Measurements from ENCODE around the gene PLXND1.

Gene PLXND1, protein sequence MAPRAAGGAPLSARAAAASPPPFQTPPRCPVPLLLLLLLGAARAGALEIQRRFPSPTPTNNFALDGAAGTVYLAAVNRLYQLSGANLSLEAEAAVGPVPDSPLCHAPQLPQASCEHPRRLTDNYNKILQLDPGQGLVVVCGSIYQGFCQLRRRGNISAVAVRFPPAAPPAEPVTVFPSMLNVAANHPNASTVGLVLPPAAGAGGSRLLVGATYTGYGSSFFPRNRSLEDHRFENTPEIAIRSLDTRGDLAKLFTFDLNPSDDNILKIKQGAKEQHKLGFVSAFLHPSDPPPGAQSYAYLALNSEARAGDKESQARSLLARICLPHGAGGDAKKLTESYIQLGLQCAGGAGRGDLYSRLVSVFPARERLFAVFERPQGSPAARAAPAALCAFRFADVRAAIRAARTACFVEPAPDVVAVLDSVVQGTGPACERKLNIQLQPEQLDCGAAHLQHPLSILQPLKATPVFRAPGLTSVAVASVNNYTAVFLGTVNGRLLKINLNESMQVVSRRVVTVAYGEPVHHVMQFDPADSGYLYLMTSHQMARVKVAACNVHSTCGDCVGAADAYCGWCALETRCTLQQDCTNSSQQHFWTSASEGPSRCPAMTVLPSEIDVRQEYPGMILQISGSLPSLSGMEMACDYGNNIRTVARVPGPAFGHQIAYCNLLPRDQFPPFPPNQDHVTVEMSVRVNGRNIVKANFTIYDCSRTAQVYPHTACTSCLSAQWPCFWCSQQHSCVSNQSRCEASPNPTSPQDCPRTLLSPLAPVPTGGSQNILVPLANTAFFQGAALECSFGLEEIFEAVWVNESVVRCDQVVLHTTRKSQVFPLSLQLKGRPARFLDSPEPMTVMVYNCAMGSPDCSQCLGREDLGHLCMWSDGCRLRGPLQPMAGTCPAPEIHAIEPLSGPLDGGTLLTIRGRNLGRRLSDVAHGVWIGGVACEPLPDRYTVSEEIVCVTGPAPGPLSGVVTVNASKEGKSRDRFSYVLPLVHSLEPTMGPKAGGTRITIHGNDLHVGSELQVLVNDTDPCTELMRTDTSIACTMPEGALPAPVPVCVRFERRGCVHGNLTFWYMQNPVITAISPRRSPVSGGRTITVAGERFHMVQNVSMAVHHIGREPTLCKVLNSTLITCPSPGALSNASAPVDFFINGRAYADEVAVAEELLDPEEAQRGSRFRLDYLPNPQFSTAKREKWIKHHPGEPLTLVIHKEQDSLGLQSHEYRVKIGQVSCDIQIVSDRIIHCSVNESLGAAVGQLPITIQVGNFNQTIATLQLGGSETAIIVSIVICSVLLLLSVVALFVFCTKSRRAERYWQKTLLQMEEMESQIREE (N-terminal part only)

GRCh38 chr3:129606636-129607390 is at the start of gene PLXND1:
TSS of gene PLXND1 (minus strand) at chr3:129606676. CDS start at chr3:129606639, 37 bp downstream.
- Histone ChIP-seq H3K4me1 (peaks cover 4 to 75% (median 69%) of the 10 kb centered on the region in 4 donors), H3K4me3 (peak within 1 kb of the TSS; percentile 64 to 84), H3K27me3 (no peaks in the 10 kb centered on the region), H3K36me3 (no peaks in the 10 kb centered on the region), H3K27ac (peak within 1 kb of the TSS; percentile 88 to 99), H3K9me3 (no peaks in the 10 kb centered on the region)
- TF ChIP-seq, protein P1, sequence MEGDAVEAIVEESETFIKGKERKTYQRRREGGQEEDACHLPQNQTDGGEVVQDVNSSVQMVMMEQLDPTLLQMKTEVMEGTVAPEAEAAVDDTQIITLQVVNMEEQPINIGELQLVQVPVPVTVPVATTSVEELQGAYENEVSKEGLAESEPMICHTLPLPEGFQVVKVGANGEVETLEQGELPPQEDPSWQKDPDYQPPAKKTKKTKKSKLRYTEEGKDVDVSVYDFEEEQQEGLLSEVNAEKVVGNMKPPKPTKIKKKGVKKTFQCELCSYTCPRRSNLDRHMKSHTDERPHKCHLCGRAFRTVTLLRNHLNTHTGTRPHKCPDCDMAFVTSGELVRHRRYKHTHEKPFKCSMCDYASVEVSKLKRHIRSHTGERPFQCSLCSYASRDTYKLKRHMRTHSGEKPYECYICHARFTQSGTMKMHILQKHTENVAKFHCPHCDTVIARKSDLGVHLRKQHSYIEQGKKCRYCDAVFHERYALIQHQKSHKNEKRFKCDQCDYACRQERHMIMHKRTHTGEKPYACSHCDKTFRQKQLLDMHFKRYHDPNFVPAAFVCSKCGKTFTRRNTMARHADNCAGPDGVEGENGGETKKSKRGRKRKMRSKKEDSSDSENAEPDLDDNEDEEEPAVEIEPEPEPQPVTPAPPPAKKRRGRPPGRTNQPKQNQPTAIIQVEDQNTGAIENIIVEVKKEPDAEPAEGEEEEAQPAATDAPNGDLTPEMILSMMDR (IDR thresholded peaks at IDR 0.05): no peak
- peak; percentile 80 to 91 for DNase-seq
- intact Hi-C loops (cut with DNase I; ENCODE audit: low total_unique reads): no loop called here

DNA sequence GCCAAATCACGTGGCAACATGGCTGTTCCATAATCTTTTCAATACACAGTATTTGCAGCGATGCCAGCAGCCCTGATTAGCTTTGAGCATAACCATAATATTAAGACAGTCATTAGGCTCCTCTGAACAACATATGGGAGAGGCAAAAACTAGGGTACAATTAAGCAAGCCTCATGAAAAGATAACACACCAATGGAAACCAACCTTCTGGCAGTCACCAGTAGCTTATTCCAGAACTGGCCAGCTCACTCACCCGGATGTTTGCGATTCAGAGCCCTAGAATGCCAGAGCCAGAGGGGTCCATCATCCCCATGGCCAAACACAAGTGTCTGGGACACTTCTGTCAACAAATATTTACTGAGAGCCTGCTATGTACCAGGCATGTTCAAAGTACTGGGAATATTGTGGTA is 48.8 kb upstream of the PLXND1 start:
- H3K27ac ChIP-seq: no peak overlapping the region
- intact Hi-C loops (cut with DNase I; ENCODE audit: low total_unique reads): no loop called here
- H3K27me3 ChIP-seq: no peaks in the 10 kb centered on the region
- peaks cover 0 to 10% (median 0%) of the 10 kb centered on the region in 3 donors for H3K36me3 ChIP-seq
- H3K9me3 ChIP-seq: no peaks in the 10 kb centered on the region
- TF ChIP-seq, protein P1 (IDR thresholded peaks at IDR 0.05): no peak
- H3K4me1 ChIP-seq: peaks cover 0 to 50% (median 26%) of the 10 kb centered on the region in 4 donors
- H3K4me3 ChIP-seq: no peak overlapping the region
- no peak for DNase-seq

DNA sequence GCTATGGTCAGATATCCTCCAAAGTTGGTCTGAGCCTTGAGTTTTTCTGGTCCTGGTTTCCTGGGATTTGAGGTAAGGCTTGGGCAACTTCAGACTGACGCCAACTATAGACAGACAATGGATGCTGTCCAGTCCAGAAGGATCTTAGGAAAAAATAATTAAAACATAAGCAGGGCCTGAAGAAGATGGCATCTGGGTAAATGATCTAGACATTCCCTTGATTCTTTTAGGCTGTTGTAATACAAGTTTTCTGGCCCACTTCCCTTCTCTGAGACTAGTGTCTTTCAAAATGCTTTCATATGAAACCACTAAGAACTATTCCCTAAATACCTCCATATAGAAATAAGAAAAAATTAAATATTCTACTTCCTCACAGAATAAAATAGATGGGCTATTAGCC is 47.7 kb upstream of the PLXND1 start:
- peaks cover 0 to 56% (median 29%) of the 10 kb centered on the region in 4 donors for H3K4me1 ChIP-seq
- no peaks in the 10 kb centered on the region for H3K27me3 ChIP-seq
- H3K36me3 ChIP-seq: peaks cover 0 to 10% (median 0%) of the 10 kb centered on the region in 3 donors
- DNase-seq: no peak
- no peak overlapping the region for H3K4me3 ChIP-seq
- no peak overlapping the region for H3K27ac ChIP-seq
- H3K9me3 ChIP-seq: no peaks in the 10 kb centered on the region
- intact Hi-C loops (cut with DNase I; ENCODE audit: low total_unique reads): loop anchor here (5.0 kb wide), 1 partner anchor 278 kb away; no protein-coding TSS in a partner anchor
- TF ChIP-seq, protein P1 (IDR thresholded peaks at IDR 0.05): no peak

- H3K36me3 ChIP-seq: peaks cover 0 to 10% (median 0%) of the 10 kb centered on the region in 3 donors
- TF ChIP-seq, protein P1 (IDR thresholded peaks at IDR 0.05): no peak
- no peaks in the 10 kb centered on the region for H3K9me3 ChIP-seq
- peaks cover 0 to 49% (median 24%) of the 10 kb centered on the region in 4 donors for H3K4me1 ChIP-seq
- H3K4me3 ChIP-seq: no peak overlapping the region
- no peak overlapping the region for H3K27ac ChIP-seq
- H3K27me3 ChIP-seq: no peaks in the 10 kb centered on the region
- no peak for DNase-seq
- intact Hi-C loops (cut with DNase I; ENCODE audit: low total_unique reads): loop anchor here (5.0 kb wide), 1 partner anchor 279 kb away; no protein-coding TSS in a partner anchor
Measured at GRCh38 chr3:129653019-129653418, 46.5 kb upstream of the PLXND1 start.
